ENCODE data around the gene PRRG2.

Gene PRRG2

GRCh38 chr19:49559928-49560327 lies 21.2 kb upstream of the PRRG2 start:
- Histone ChIP-seq H3K36me3 (ENCODE audit: insufficient read depth, low read length) (peaks cover 43% of the 10 kb centered on the region; the same call in 1 of the 2 replicates), H3K9ac (ENCODE audit: low read depth, low read length, poor library complexity, severe bottlenecking) (no peak overlapping the region), H3K9me3 (ENCODE audit: insufficient read depth, low read depth, low read length) (no peaks in the 10 kb centered on the region), H4K20me1 (ENCODE audit: insufficient read depth, low read length, poor library complexity, severe bottlenecking) (peaks cover 7% of the 10 kb centered on the region), H3K79me2 (ENCODE audit: insufficient read depth, low read length) (peaks cover 13% of the 10 kb centered on the region; the same call in 1 of the 2 replicates), H3K4me2 (ENCODE audit: low read depth, low read length, poor library complexity, severe bottlenecking) (no peak overlapping the region), H3K27me3 (ENCODE audit: insufficient read depth, low read length, poor library complexity, severe bottlenecking) (no peaks in the 10 kb centered on the region), H3F3A (ENCODE audit: low read depth) (no peaks in the 10 kb centered on the region), H3K9me2 (replicated peaks; ENCODE audit: low read depth, low read length) (no peaks in the 10 kb centered on the region), H3K4me1 (ENCODE audit: insufficient read depth, low read length, poor library complexity, severe bottlenecking) (no peaks in the 10 kb centered on the region), H2AFZ (ENCODE audit: low read length) (no peak overlapping the region), H3K4me3 (ENCODE audit: low read length, poor library complexity, severe bottlenecking) (no peak overlapping the region)
- no peak for TF ChIP-seq CTCF (conservative IDR thresholded peaks at IDR 0.05; ENCODE audit: low read length)
- TF ChIP-seq EZH2phosphoT487 (IDR thresholded peaks at IDR 0.05; ENCODE audit: borderline replicate concordance) = no peak

- Histone ChIP-seq H3K4me2 (ENCODE audit: low read depth, low read length, poor library complexity, severe bottlenecking) (no peak overlapping the region), H4K20me1 (ENCODE audit: insufficient read depth, low read length, poor library complexity, severe bottlenecking) (peaks cover 8% of the 10 kb centered on the region), H3K36me3 (ENCODE audit: insufficient read depth, low read length) (peaks cover 40% of the 10 kb centered on the region; the same call in 1 of the 2 replicates), H3K9me3 (ENCODE audit: insufficient read depth, low read depth, low read length) (no peaks in the 10 kb centered on the region), H3K4me1 (ENCODE audit: insufficient read depth, low read length, poor library complexity, severe bottlenecking) (no peaks in the 10 kb centered on the region), H3F3A (ENCODE audit: low read depth) (no peaks in the 10 kb centered on the region), H3K9ac (ENCODE audit: low read depth, low read length, poor library complexity, severe bottlenecking) (no peak overlapping the region), H3K4me3 (ENCODE audit: low read length, poor library complexity, severe bottlenecking) (no peak overlapping the region), H3K9me2 (replicated peaks; ENCODE audit: low read depth, low read length) (no peaks in the 10 kb centered on the region), H3K27me3 (ENCODE audit: insufficient read depth, low read length, poor library complexity, severe bottlenecking) (no peaks in the 10 kb centered on the region), H3K79me2 (ENCODE audit: insufficient read depth, low read length) (peaks cover 15% of the 10 kb centered on the region; the same call in 1 of the 2 replicates), H2AFZ (ENCODE audit: low read length) (no peak overlapping the region)
- TF ChIP-seq CTCF (conservative IDR thresholded peaks at IDR 0.05; ENCODE audit: low read length) = no peak
- TF ChIP-seq EZH2phosphoT487 (IDR thresholded peaks at IDR 0.05; ENCODE audit: borderline replicate concordance) = no peak
Measured at GRCh38 chr19:49560358-49560900, 20.7 kb upstream of the PRRG2 start.

- Histone ChIP-seq H3K4me1 (ENCODE audit: insufficient read depth, low read length, poor library complexity, severe bottlenecking) (peaks cover 5% of the 10 kb centered on the region), H3K9me3 (ENCODE audit: insufficient read depth, low read depth, low read length) (no peaks in the 10 kb centered on the region), H3K4me2 (ENCODE audit: low read depth, low read length, poor library complexity, severe bottlenecking) (no peak overlapping the region), H3K9ac (ENCODE audit: low read depth, low read length, poor library complexity, severe bottlenecking) (no peak overlapping the region), H3K4me3 (ENCODE audit: low read length, poor library complexity, severe bottlenecking) (no peak overlapping the region), H3K27me3 (ENCODE audit: insufficient read depth, low read length, poor library complexity, severe bottlenecking) (no peaks in the 10 kb centered on the region), H3K9me2 (replicated peaks; ENCODE audit: low read depth, low read length) (no peaks in the 10 kb centered on the region), H3F3A (ENCODE audit: low read depth) (0 out of 2 replicates have a peak, but pooled peaks cover 2% of the 10 kb centered on the region), H4K20me1 (ENCODE audit: insufficient read depth, low read length, poor library complexity, severe bottlenecking) (peaks cover 21% of the 10 kb centered on the region), H3K36me3 (ENCODE audit: insufficient read depth, low read length) (peaks cover 7% of the 10 kb centered on the region; the same call in 1 of the 2 replicates), H3K79me2 (ENCODE audit: insufficient read depth, low read length) (peaks cover 23% of the 10 kb centered on the region; the same call in 1 of the 2 replicates), H2AFZ (ENCODE audit: low read length) (no peak overlapping the region)
- TF ChIP-seq CTCF (conservative IDR thresholded peaks at IDR 0.05; ENCODE audit: low read length) (no peak), EZH2phosphoT487 (IDR thresholded peaks at IDR 0.05; ENCODE audit: borderline replicate concordance) (no peak)
Measured at GRCh38 chr19:49564616-49565045, 16.5 kb upstream of the PRRG2 start.
